B cell (primary cell): ENCODE results near the gene UBQLNL. TPM values are rescaled to one million over a fixed set of nuclear protein-coding genes. Genes with fewer than 3 reads are reported as not detected.

ENCODE experiments used
- ATAC-seq: fragments of 200-7000 bp; cut with Tn5 transposase; one replicate; pipeline ENCODE4 v1.10.0; 2021; ENCODE audit warnings: low read depth, mild to moderate bottlenecking, moderate number of reproducible peaks, moderate library complexity
- CTCF ChIA-PET: fragments of 350-600 bp; sonication (Branson Sonifier 250); formaldehyde crosslinking; loops from one replicate; lab custom pipeline; 2021; ENCODE audit warnings: antibody characterized with exemption, inconsistent platforms; lab: Charles Lee
- POLR2A ChIA-PET: fragments of 350-600 bp; sonication (Branson Sonifier 250); formaldehyde crosslinking; loops from one replicate; lab custom pipeline; 2021; ENCODE audit warnings: antibody characterized with exemption; lab: Charles Lee
- DNase-seq: peaks from one replicate; pipeline ENCODE4 v3.0.0; 2013
- H2AFZ ChIP-seq: 2 replicates; pipeline ENCODE4 v1.6.1; 2012; ENCODE audit warnings: mild to moderate bottlenecking, low read depth, low read length; ENCODE audit not compliant: insufficient read depth, poor library complexity, severe bottlenecking
- H3K27ac ChIP-seq, 2 donors: 1 replicate in 1 of 2; 2 replicates in 1 of 2; pipeline ENCODE4 v1.5.1; 2012 to 2013; ENCODE audit warnings: low read length in 2 of 2, mild to moderate bottlenecking in 2 of 2, moderate library complexity in 1 of 2
- H3K27me3 ChIP-seq, 4 experiments: fragments of 200-600 bp in 1 of 4; sonication (generic) in 1 of 4; replicated peaks in 1 of 4; 1 replicate in 2 of 4; 2 replicates in 2 of 4; pipeline versions ENCODE4 v1.6.1 to v1.7.0; 2013 to 2016; ENCODE audit warnings: low read length in 3 of 4, mild to moderate bottlenecking in 2 of 4, mixed read lengths in 1 of 4, moderate library complexity in 1 of 4; ENCODE audit not compliant: insufficient read depth in 4 of 4, control insufficient read depth in 3 of 4; ENCODE audit errors: control extremely low read depth in 1 of 4
- H3K36me3 ChIP-seq, 2 experiments: replicated peaks in 1 of 2; 1 replicate in 1 of 2; 2 replicates in 1 of 2; pipeline versions ENCODE4 v1.6.1 to v1.7.1; 2013; ENCODE audit warnings: low read length in 1 of 2; ENCODE audit not compliant: insufficient read depth in 2 of 2, control insufficient read depth in 1 of 2; ENCODE audit errors: control extremely low read depth in 1 of 2, extremely low read depth in 1 of 2
- H3K4me1 ChIP-seq, 2 donors: fragments of 200-600 bp in 1 of 2; sonication (generic) in 1 of 2; 1 replicate in 1 of 2; 2 replicates in 1 of 2; pipeline versions ENCODE4 v1.5.1 to v1.6.1; 2013 to 2017; ENCODE audit warnings: low read length in 2 of 2; ENCODE audit not compliant: control insufficient read depth in 2 of 2, insufficient read depth in 2 of 2
- H3K4me2 ChIP-seq: replicated peaks from 2 replicates; pipeline ENCODE3; 2012; ENCODE audit warnings: mild to moderate bottlenecking, low read depth, low read length; ENCODE audit not compliant: poor library complexity, severe bottlenecking
- H3K4me3 ChIP-seq, 5 experiments: fragments of 200-600 bp in 1 of 5; sonication (generic) in 1 of 5; 1 replicate in 3 of 5; 2 replicates in 2 of 5; pipeline versions ENCODE4 v1.5.1 to v1.7.0; 2011 to 2016; ENCODE audit warnings: low read length in 4 of 5, mild to moderate bottlenecking in 4 of 5, low read depth in 2 of 5, control low read depth in 1 of 5, moderate library complexity in 1 of 5; ENCODE audit not compliant: insufficient read depth in 1 of 5; ENCODE audit errors: control extremely low read depth in 1 of 5, extremely low read depth in 1 of 5
- H3K79me2 ChIP-seq: fragments of 200-600 bp; sonication (generic); one replicate; pipeline ENCODE4 v1.6.0; 2016; ENCODE audit warnings: low read length; ENCODE audit not compliant: control insufficient read depth, insufficient read depth
- H3K9ac ChIP-seq: fragments of 200-600 bp; sonication (generic); 2 replicates; pipeline ENCODE4 v1.6.1; 2017; ENCODE audit warnings: mild to moderate bottlenecking, low read length, moderate library complexity
- H3K9me3 ChIP-seq, 3 donors: one replicate each; pipeline versions ENCODE4 v1.6.1 to v1.7.1; 2013; ENCODE audit warnings: low read length in 2 of 3; ENCODE audit not compliant: control insufficient read depth in 2 of 3, insufficient read depth in 1 of 3; ENCODE audit errors: control extremely low read depth in 1 of 3
- H4K20me1 ChIP-seq: 2 replicates; pipeline ENCODE4 v1.6.0; 2012; ENCODE audit warnings: mild to moderate bottlenecking, low read length; ENCODE audit not compliant: insufficient read depth, control insufficient read depth, poor library complexity, severe bottlenecking
- H3K27ac Mint-ChIP-seq: one replicate; pipeline ENCODE4 v1.8.0; 2021; ENCODE audit warnings: mixed read lengths
- H3K27me3 Mint-ChIP-seq: one replicate; pipeline ENCODE4 v1.8.0; 2021; ENCODE audit warnings: mixed read lengths
- H3K4me1 Mint-ChIP-seq: one replicate; pipeline ENCODE4 v1.8.0; 2021; ENCODE audit warnings: mixed read lengths
- H3K4me3 Mint-ChIP-seq: one replicate; pipeline ENCODE4 v1.8.0; 2021; ENCODE audit warnings: mixed read lengths
- H3K9me3 Mint-ChIP-seq: one replicate; pipeline ENCODE4 v1.8.0; 2022; ENCODE audit warnings: mixed read lengths; ENCODE audit not compliant: insufficient read depth
- EZH2 ChIP-seq: IDR thresholded peaks from 2 replicates; pipeline ENCODE4 v1.6.1; 2012; ENCODE audit warnings: borderline replicate concordance, low read depth, mild to moderate bottlenecking, moderate library complexity, low read length; ENCODE audit not compliant: insufficient read depth, poor library complexity, severe bottlenecking
- WGBS: methylation state at CpG from one replicate; pipeline ENCODE4 v1.1.5; 2013; ENCODE audit warnings: missing lambda C conversion rate; ENCODE audit not compliant: insufficient coverage; 5-methylcytosine and 5-hydroxymethylcytosine counted together
- intact Hi-C: fragments of 100-400 bp; cut with micrococcal nuclease; formaldehyde crosslinking; loops from one replicate; pipeline ENCODE4 v1.10.0; 2022
- polyA plus RNA-seq: library from polyadenylated mRNA; depleted of rRNA; stranded (reverse); fragments of >200 nt; gene quantifications from 2 replicates; pipeline ENCODE4 v1.2.3, GENCODE V29; 2012
- total RNA-seq, 2 donors: library from RNA; stranded (reverse); fragments of 120-200 nt in 1 of 2; gene quantifications; 1 replicate in 1 of 2; 2 replicates in 1 of 2; pipeline versions ENCODE4 v1.2.3 to v1.2.4, GENCODE V29; 2013 to 2022
- TF ChIP-seq, protein P1 (sequence below): fragments of 200-600 bp; IDR thresholded peaks from one replicate; pipeline ENCODE4 v1.8.0; 2022; ENCODE audit warnings: antibody characterized with exemption, mild to moderate bottlenecking

Gene UBQLNL
- total and polyA plus RNA-seq, 2 donors (not counting 1 experiment from before 2014, with no cell fraction given) = 1.3 to 1.9 TPM

DNA sequence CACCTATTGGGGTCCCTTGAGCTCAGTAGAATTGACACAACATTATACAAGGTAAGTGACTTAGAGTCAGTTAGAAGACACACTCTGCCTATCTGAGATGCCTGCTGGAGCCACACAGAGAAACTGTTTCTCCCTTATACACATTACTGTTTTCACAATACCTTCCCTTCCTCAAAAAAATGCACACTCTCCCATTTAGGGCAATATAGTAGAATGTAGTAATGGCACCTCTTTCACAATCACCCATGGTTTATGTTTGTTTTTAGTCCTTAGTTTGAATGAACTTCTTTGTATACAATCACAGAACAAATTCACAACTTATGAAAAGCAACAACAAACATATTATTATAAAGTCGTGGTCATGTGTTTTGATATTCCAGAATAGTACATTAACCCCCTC lies 17.5 kb upstream of the UBQLNL start:
- no peak overlapping the region for H3K4me3 Mint-ChIP-seq
- Histone ChIP-seq H3K9me3 (peaks cover 0 to 4% (median 0%) of the 10 kb centered on the region in 3 donors), H3K4me1 (no peaks in the 10 kb centered on the region), H3K27me3 (no peaks in the 10 kb centered on the region), H3K36me3 (no peaks in the 10 kb centered on the region), H3K4me2 (no peak overlapping the region), H3K4me3 (no peak overlapping the region), H3K27ac (no peak overlapping the region), H2AFZ (no peak overlapping the region), H4K20me1 (no peaks in the 10 kb centered on the region), H3K79me2 (no peaks in the 10 kb centered on the region), H3K9ac (no peak overlapping the region)
- no peaks in the 10 kb centered on the region for H3K9me3 Mint-ChIP-seq
- no CpG with 5 or more reads among the region's 1 CpG for WGBS
- CTCF ChIA-PET = no interaction called here
- DNase-seq (no peak), ATAC-seq (no peak)
- intact Hi-C loops = no loop called here
- H3K4me1 Mint-ChIP-seq = no peaks in the 10 kb centered on the region
- TF ChIP-seq, protein P1, sequence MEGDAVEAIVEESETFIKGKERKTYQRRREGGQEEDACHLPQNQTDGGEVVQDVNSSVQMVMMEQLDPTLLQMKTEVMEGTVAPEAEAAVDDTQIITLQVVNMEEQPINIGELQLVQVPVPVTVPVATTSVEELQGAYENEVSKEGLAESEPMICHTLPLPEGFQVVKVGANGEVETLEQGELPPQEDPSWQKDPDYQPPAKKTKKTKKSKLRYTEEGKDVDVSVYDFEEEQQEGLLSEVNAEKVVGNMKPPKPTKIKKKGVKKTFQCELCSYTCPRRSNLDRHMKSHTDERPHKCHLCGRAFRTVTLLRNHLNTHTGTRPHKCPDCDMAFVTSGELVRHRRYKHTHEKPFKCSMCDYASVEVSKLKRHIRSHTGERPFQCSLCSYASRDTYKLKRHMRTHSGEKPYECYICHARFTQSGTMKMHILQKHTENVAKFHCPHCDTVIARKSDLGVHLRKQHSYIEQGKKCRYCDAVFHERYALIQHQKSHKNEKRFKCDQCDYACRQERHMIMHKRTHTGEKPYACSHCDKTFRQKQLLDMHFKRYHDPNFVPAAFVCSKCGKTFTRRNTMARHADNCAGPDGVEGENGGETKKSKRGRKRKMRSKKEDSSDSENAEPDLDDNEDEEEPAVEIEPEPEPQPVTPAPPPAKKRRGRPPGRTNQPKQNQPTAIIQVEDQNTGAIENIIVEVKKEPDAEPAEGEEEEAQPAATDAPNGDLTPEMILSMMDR = no peak
- no peak for TF ChIP-seq EZH2
- peaks cover 9% of the 10 kb centered on the region for H3K27me3 Mint-ChIP-seq
- POLR2A ChIA-PET = no interaction called here
- H3K27ac Mint-ChIP-seq = no peak overlapping the region

DNA sequence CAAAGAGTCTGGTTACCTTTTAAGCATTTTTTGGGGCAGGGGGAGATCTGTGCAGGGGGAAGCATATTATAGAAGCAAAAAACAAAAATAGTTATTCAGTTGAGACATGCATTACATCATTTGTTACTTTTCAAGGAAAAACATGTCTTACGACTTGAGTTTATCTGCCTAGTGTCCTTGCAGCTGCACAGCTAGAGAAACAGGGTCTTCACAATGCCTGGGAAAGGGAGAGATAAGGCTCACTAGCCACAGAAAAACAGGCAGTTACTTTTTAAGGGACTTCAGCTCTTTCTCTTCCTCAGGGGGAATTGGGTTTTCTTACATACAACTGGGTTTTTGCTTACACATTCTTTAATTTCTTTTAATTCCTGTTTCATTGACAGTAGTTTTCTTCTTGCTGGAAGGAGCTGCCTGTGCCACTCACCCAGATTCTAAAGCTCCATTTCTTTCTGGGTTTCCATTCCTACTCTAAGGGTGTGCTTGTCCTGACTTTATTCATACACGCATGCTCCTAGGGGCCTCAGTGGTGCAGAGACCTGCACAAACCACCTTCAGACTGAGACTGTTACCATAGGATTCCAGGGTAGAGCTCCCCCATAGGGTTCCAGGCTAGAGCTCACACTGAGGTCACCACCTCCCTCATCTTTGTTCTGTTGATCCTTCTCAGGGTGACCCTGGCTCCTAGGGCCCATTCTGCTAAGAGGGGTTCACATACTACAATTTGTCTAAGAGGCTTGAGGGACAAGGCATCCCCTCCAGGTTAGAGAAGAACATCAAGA lies 14.7 kb upstream of the UBQLNL start:
- POLR2A ChIA-PET = no interaction called here
- ATAC-seq (no peak), DNase-seq (no peak)
- 100% methylated on average over 2 of the region's 2 CpGs for WGBS
- no peaks in the 10 kb centered on the region for H3K4me1 ChIP-seq
- no peaks in the 10 kb centered on the region for H3K79me2 ChIP-seq
- H4K20me1 ChIP-seq = no peaks in the 10 kb centered on the region
- no peak overlapping the region for H3K27ac ChIP-seq
- no peaks in the 10 kb centered on the region for H3K9me3 ChIP-seq
- H3K27me3 ChIP-seq = no peaks in the 10 kb centered on the region
- intact Hi-C loops = no loop called here
- peaks cover 3% of the 10 kb centered on the region for H3K27me3 Mint-ChIP-seq
- no peak for TF ChIP-seq EZH2
- TF ChIP-seq, protein P1 = no peak
- H3K4me1 Mint-ChIP-seq = no peaks in the 10 kb centered on the region
- H3K9ac ChIP-seq = no peak overlapping the region
- H3K36me3 ChIP-seq = no peaks in the 10 kb centered on the region
- H3K4me3 ChIP-seq = no peak overlapping the region
- H2AFZ ChIP-seq = no peak overlapping the region
- H3K27ac Mint-ChIP-seq = no peak overlapping the region
- no peak overlapping the region for H3K4me3 Mint-ChIP-seq
- H3K4me2 ChIP-seq = no peak overlapping the region
- H3K9me3 Mint-ChIP-seq = no peaks in the 10 kb centered on the region
- CTCF ChIA-PET = no interaction called here
